Neural progenitor cell (in vitro differentiated cells): ENCODE data around the gene AGO1. TPM values are rescaled to one million over a fixed set of nuclear protein-coding genes. Genes with fewer than 3 reads are reported as not detected.

ENCODE experiments used
- DNase-seq: peaks from one replicate; pipeline ENCODE4 v3.0.0-alpha.2; 2016; ENCODE audit warnings: low spot score
- H2AFZ ChIP-seq: fragments of 200-600 bp; sonication (generic); replicated peaks from 2 replicates; pipeline ENCODE4 v1.6.1; 2016; ENCODE audit warnings: antibody characterized with exemption
- H3F3A ChIP-seq: fragments of 200-600 bp; sonication (generic); 2 replicates; pipeline ENCODE4 v1.6.1; 2016; ENCODE audit warnings: antibody characterized with exemption, low read depth
- H3K27ac ChIP-seq: fragments of 200-600 bp; sonication (generic); 2 replicates; pipeline ENCODE4 v1.5.1; 2016; ENCODE audit warnings: mild to moderate bottlenecking
- H3K27me3 ChIP-seq: fragments of 200-600 bp; sonication (generic); 2 replicates; pipeline ENCODE4 v1.6.1; 2016; ENCODE audit warnings: mild to moderate bottlenecking, moderate library complexity
- H3K36me3 ChIP-seq: fragments of 200-600 bp; sonication (generic); 2 replicates; pipeline ENCODE4 v1.5.1; 2016
- H3K4me1 ChIP-seq: fragments of 200-600 bp; sonication (generic); 2 replicates; pipeline ENCODE4 v1.6.1; 2016; ENCODE audit warnings: mixed run types
- H3K4me2 ChIP-seq: fragments of 200-600 bp; sonication (generic); 2 replicates; pipeline ENCODE4 v1.6.1; 2016
- H3K4me3 ChIP-seq: fragments of 200-600 bp; sonication (generic); 2 replicates; pipeline ENCODE4 v1.5.1; 2016
- H3K79me2 ChIP-seq: fragments of 200-600 bp; sonication (generic); 2 replicates; pipeline ENCODE4 v1.6.1; 2016; ENCODE audit warnings: low read depth
- H3K9ac ChIP-seq: fragments of 200-600 bp; sonication (generic); 2 replicates; pipeline ENCODE4 v1.6.1; 2016
- H3K9me3 ChIP-seq: fragments of 200-600 bp; sonication (generic); 2 replicates; pipeline ENCODE4 v1.5.1; 2016; ENCODE audit warnings: low read depth
- H4K20me1 ChIP-seq: fragments of 200-600 bp; sonication (generic); 2 replicates; pipeline ENCODE4 v1.6.1; 2016; ENCODE audit warnings: low read depth
- H3K27ac Mint-ChIP-seq: 3 replicates; pipeline ENCODE4 v1.8.0; 2021; ENCODE audit warnings: mixed read lengths
- H3K27me3 Mint-ChIP-seq: 2 replicates; pipeline ENCODE4 v1.8.0; 2022; ENCODE audit warnings: low read depth, mild to moderate bottlenecking, inconsistent platforms, moderate library complexity, mixed read lengths; ENCODE audit not compliant: insufficient read depth
- H3K36me3 Mint-ChIP-seq: 3 replicates; pipeline ENCODE4 v1.8.0; 2021; ENCODE audit warnings: mixed read lengths
- H3K4me1 Mint-ChIP-seq: 3 replicates; pipeline ENCODE4 v1.8.0; 2021; ENCODE audit warnings: mixed read lengths
- H3K4me3 Mint-ChIP-seq: 3 replicates; pipeline ENCODE4 v1.8.0; 2021; ENCODE audit warnings: mild to moderate bottlenecking, moderate library complexity, mixed read lengths
- H3K9me3 Mint-ChIP-seq: 3 replicates; pipeline ENCODE4 v1.8.0; 2020; ENCODE audit warnings: mixed read lengths
- CTCF ChIP-seq: fragments of 200-600 bp; sonication (generic); IDR thresholded peaks from 2 replicates; pipeline ENCODE4 v1.5.1; 2017; ENCODE audit warnings: antibody characterized with exemption, mild to moderate bottlenecking
- EZH2 ChIP-seq: fragments of 200-600 bp; sonication (generic); IDR thresholded peaks from 2 replicates; pipeline ENCODE4 v1.6.1; 2017; ENCODE audit warnings: antibody characterized with exemption, mild to moderate bottlenecking, moderate library complexity
- EZH2phosphoT487 ChIP-seq: fragments of 200-600 bp; sonication (generic); IDR thresholded peaks from 2 replicates; pipeline ENCODE4 v1.6.1; 2017; ENCODE audit warnings: antibody characterized with exemption
- total RNA-seq: library from RNA; depleted of rRNA; stranded (reverse); fragments of >200 nt; gene quantifications from 2 replicates; pipeline ENCODE4 v1.2.3, GENCODE V29; 2015; ENCODE audit warnings: low replicate concordance

Gene AGO1
- total RNA-seq, 1 donor from 2014 or later = 24.1 TPM

GRCh38 chr1:35852241-35852640 is 30.8 kb upstream of the AGO1 start:
- Histone ChIP-seq H3K4me1 (no peaks in the 10 kb centered on the region), H3K4me2 (no peak overlapping the region), H3K27me3 (no peaks in the 10 kb centered on the region), H3K9ac (no peak overlapping the region), H4K20me1 (no peaks in the 10 kb centered on the region), H3K27ac (no peak overlapping the region), H3K79me2 (no peaks in the 10 kb centered on the region), H2AFZ (no peak overlapping the region), H3F3A (peaks cover 21% of the 10 kb centered on the region), H3K36me3 (peaks cover 7% of the 10 kb centered on the region), H3K4me3 (no peak overlapping the region), H3K9me3 (no peaks in the 10 kb centered on the region)
- no peak for DNase-seq
- Mint-ChIP-seq H3K9me3 (no peaks in the 10 kb centered on the region), H3K27me3 (no peaks in the 10 kb centered on the region), H3K4me1 (no peaks in the 10 kb centered on the region), H3K4me3 (no peak overlapping the region), H3K27ac (no peak overlapping the region), H3K36me3 (peaks cover 10% of the 10 kb centered on the region)
- TF ChIP-seq EZH2phosphoT487 = no peak
- no peak for TF ChIP-seq EZH2
- no peak for TF ChIP-seq CTCF

- H3K36me3 Mint-ChIP-seq = peaks cover 10% of the 10 kb centered on the region
- Histone ChIP-seq H3F3A (peaks cover 19% of the 10 kb centered on the region), H3K27ac (peak overlapping the region; percentile 1), H4K20me1 (no peaks in the 10 kb centered on the region), H3K36me3 (peaks cover 7% of the 10 kb centered on the region), H3K4me3 (no peak overlapping the region), H3K9ac (no peak overlapping the region), H2AFZ (no peak overlapping the region), H3K9me3 (no peaks in the 10 kb centered on the region), H3K27me3 (no peaks in the 10 kb centered on the region), H3K79me2 (no peaks in the 10 kb centered on the region), H3K4me1 (no peaks in the 10 kb centered on the region), H3K4me2 (no peak overlapping the region)
- H3K4me1 Mint-ChIP-seq = no peaks in the 10 kb centered on the region
- TF ChIP-seq CTCF (peak; percentile 33), EZH2phosphoT487 (no peak)
- DNase-seq = peak; percentile 21
- no peaks in the 10 kb centered on the region for H3K9me3 Mint-ChIP-seq
- no peak overlapping the region for H3K4me3 Mint-ChIP-seq
- H3K27ac Mint-ChIP-seq = no peak overlapping the region
- H3K27me3 Mint-ChIP-seq = no peaks in the 10 kb centered on the region
These were observed 27.9 kb upstream of the AGO1 start for GRCh38 chr1:35854989-35855700.

DNA sequence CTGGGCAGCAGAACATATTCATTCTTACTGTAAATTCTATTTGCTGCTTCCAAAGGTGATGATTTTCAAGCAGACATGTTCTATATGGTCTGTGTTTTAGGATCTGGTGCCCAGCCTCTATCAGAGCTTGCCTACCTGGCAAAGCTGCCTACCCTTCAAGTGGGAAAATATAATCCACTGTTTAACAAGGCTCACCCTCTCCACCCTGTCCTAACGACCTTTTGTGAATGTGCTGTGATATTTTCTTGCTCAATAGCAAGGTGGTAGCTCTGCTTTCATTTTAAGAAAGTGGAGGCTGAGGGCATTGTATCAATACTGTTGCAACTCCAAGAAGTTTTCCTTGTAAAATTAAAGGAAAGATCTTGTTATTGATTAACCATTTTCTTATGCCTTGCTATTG is 26.0 kb upstream of the AGO1 start:
- Histone ChIP-seq H4K20me1 (no peaks in the 10 kb centered on the region), H3K9ac (no peak overlapping the region), H3K9me3 (no peaks in the 10 kb centered on the region), H3K36me3 (peaks cover 7% of the 10 kb centered on the region), H2AFZ (no peak overlapping the region), H3K4me2 (no peak overlapping the region), H3K27me3 (no peaks in the 10 kb centered on the region), H3K27ac (no peak overlapping the region), H3K4me3 (no peak overlapping the region), H3F3A (peaks cover 19% of the 10 kb centered on the region), H3K4me1 (no peaks in the 10 kb centered on the region), H3K79me2 (no peaks in the 10 kb centered on the region)
- DNase-seq = no peak
- no peak overlapping the region for H3K27ac Mint-ChIP-seq
- no peaks in the 10 kb centered on the region for H3K27me3 Mint-ChIP-seq
- TF ChIP-seq EZH2phosphoT487 (no peak), CTCF (no peak), EZH2 (no peak)
- no peaks in the 10 kb centered on the region for H3K4me1 Mint-ChIP-seq
- H3K9me3 Mint-ChIP-seq = no peaks in the 10 kb centered on the region
- H3K36me3 Mint-ChIP-seq = peaks cover 8% of the 10 kb centered on the region
- no peak overlapping the region for H3K4me3 Mint-ChIP-seq
